ENCODE data around the gene HPS4. TPM values are rescaled to one million over a fixed set of nuclear protein-coding genes. Genes with fewer than 3 reads are reported as not detected.

The HPS4 gene
- total RNA-seq, 1 experiment from 2014 or later: 21.2 TPM

DNA sequence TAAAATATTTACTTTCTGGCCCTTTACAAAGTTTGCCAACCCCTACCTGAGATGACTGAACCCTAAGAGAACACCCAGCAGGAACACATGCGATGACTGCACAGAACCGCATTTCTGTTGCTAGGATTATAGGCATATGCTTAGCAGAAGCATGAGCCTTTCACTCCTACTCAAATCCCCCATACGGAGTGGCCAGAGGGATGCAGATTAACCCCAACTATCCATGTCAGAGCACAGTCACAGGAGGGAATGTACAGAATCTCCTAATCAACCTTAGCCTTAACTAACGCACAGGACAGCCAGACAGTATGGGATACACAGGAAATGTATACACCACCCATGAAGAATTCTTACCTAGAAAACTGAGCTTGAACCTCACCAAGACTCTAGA is 6.2 kb downstream of the HPS4 start:
- H3K4me2 ChIP-seq: no peak overlapping the region
- no peak for DNase-seq
- H3K9me3 ChIP-seq (ENCODE audit: insufficient read depth, low read depth): no peaks in the 10 kb centered on the region
- H3K27ac ChIP-seq: no peak overlapping the region
- H3K4me3 ChIP-seq: no peak overlapping the region
- H3K9me2 ChIP-seq (ENCODE audit: insufficient read depth): no peaks in the 10 kb centered on the region
- no peak overlapping the region for H2AFZ ChIP-seq
- ChIA-PET POLR2A (ENCODE audit: unreplicated experiment) (no interaction called here), CTCF (no interaction called here)
- no peaks in the 10 kb centered on the region for H3K27me3 ChIP-seq (ENCODE audit: insufficient read depth, low read depth)
- H3F3A ChIP-seq (ENCODE audit: insufficient read depth, low read depth): no peaks in the 10 kb centered on the region
- 0 out of 2 replicates have a peak, but pooled peaks cover 2% of the 10 kb centered on the region for H3K36me3 ChIP-seq (ENCODE audit: low read depth)
- H4K20me1 ChIP-seq (ENCODE audit: insufficient read depth): no peaks in the 10 kb centered on the region; the same call in 1 of the 2 replicates
- no TSS peak for BruUV-seq (replicated peaks)
- intact Hi-C loops (cut with micrococcal nuclease; ENCODE audit: unreplicated experiment): no loop called here
- H3K79me2 ChIP-seq (ENCODE audit: low read depth): peaks cover 7% of the 10 kb centered on the region; the same call in 1 of the 2 replicates
- TF ChIP-seq EZH2 (IDR thresholded peaks at IDR 0.05; ENCODE audit: low read depth): no peak
- TF ChIP-seq, protein P1, sequence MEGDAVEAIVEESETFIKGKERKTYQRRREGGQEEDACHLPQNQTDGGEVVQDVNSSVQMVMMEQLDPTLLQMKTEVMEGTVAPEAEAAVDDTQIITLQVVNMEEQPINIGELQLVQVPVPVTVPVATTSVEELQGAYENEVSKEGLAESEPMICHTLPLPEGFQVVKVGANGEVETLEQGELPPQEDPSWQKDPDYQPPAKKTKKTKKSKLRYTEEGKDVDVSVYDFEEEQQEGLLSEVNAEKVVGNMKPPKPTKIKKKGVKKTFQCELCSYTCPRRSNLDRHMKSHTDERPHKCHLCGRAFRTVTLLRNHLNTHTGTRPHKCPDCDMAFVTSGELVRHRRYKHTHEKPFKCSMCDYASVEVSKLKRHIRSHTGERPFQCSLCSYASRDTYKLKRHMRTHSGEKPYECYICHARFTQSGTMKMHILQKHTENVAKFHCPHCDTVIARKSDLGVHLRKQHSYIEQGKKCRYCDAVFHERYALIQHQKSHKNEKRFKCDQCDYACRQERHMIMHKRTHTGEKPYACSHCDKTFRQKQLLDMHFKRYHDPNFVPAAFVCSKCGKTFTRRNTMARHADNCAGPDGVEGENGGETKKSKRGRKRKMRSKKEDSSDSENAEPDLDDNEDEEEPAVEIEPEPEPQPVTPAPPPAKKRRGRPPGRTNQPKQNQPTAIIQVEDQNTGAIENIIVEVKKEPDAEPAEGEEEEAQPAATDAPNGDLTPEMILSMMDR (conservative IDR thresholded peaks at IDR 0.05): no peak
- peaks cover 7% of the 10 kb centered on the region; the same call in 1 of the 2 replicates for H3K4me1 ChIP-seq (replicated peaks; ENCODE audit: insufficient read depth)

DNA sequence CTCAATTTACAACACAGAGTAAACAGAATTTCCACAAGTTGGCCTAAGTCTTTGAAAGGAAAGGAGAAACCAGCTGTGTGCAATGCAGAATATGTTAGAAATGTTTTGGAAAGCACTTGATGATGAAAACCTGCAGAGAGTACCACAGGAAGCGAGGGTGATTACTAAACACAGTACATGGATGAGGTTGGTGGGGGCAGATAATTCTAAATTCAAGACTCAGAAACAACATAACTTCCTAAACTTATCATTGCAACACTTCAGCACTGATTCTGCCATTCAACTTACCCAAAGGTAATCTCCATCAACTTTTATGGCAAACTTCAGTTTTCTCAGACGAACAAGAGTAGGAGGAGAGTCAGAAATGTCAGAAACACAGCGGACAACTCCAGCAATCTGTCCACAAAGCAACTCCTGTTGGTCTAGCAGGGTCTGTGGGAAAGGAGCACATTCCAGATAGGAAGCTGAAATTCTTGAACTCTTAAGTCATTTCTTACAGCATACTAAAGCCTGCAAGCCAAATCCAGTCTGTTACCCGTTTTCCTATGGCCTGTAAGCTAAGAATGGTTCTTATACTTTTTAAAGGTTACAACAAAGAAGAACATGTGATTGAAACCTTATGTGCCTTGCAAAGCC is 6.8 kb downstream of the HPS4 start:
- Histone ChIP-seq H3K36me3 (ENCODE audit: low read depth) (0 out of 2 replicates have a peak, but pooled peaks cover 2% of the 10 kb centered on the region), H3K9me2 (ENCODE audit: insufficient read depth) (no peaks in the 10 kb centered on the region), H2AFZ (no peak overlapping the region), H3K4me1 (replicated peaks; ENCODE audit: insufficient read depth) (peaks cover 6% of the 10 kb centered on the region; the same call in 1 of the 2 replicates), H3K79me2 (ENCODE audit: low read depth) (peaks cover 2% of the 10 kb centered on the region; the same call in 1 of the 2 replicates), H3K4me3 (no peak overlapping the region), H3K9me3 (ENCODE audit: insufficient read depth, low read depth) (no peaks in the 10 kb centered on the region), H3K27me3 (ENCODE audit: insufficient read depth, low read depth) (no peaks in the 10 kb centered on the region), H3K27ac (no peak overlapping the region), H4K20me1 (ENCODE audit: insufficient read depth) (no peaks in the 10 kb centered on the region; the same call in 1 of the 2 replicates), H3K4me2 (no peak overlapping the region), H3F3A (ENCODE audit: insufficient read depth, low read depth) (no peaks in the 10 kb centered on the region)
- BruUV-seq (replicated peaks): no TSS peak
- CTCF ChIA-PET: no interaction called here
- TF ChIP-seq EZH2 (IDR thresholded peaks at IDR 0.05; ENCODE audit: low read depth): no peak
- TF ChIP-seq, protein P1 (conservative IDR thresholded peaks at IDR 0.05): no peak
- intact Hi-C loops (cut with micrococcal nuclease; ENCODE audit: unreplicated experiment): no loop called here
- DNase-seq: no peak
- POLR2A ChIA-PET (ENCODE audit: unreplicated experiment): no interaction called here

DNA sequence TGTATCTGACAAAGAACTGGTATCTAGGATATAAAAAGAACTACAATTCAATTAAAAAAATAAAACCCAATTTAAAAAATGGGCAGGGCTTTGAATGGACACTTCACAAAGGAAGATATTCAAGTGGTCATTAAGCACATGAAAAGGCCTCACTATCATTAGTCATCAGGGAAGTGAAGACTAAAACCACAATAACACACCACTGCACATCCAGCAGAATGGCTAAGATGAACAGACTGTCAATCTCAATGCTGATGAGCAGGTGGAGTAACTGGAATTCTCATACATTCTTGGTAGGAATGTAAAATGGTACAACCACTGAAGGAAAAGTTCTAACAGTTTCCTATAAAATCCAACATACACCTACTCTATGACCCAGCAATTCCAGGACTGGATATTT is 8.9 kb downstream of the HPS4 start:
- Histone ChIP-seq H3K27me3 (ENCODE audit: insufficient read depth, low read depth) (no peaks in the 10 kb centered on the region), H3K4me3 (no peak overlapping the region), H3K4me1 (replicated peaks; ENCODE audit: insufficient read depth) (no peaks in the 10 kb centered on the region), H3K9me3 (ENCODE audit: insufficient read depth, low read depth) (no peaks in the 10 kb centered on the region), H3K4me2 (no peak overlapping the region), H3K27ac (no peak overlapping the region), H3K9me2 (ENCODE audit: insufficient read depth) (no peaks in the 10 kb centered on the region), H3K36me3 (ENCODE audit: low read depth) (peaks cover 8% of the 10 kb centered on the region; the same call in 1 of the 2 replicates), H2AFZ (no peak overlapping the region), H3F3A (ENCODE audit: insufficient read depth, low read depth) (no peaks in the 10 kb centered on the region), H3K79me2 (ENCODE audit: low read depth) (no peaks in the 10 kb centered on the region), H4K20me1 (ENCODE audit: insufficient read depth) (no peaks in the 10 kb centered on the region; the same call in 1 of the 2 replicates)
- no TSS peak for BruUV-seq (replicated peaks)
- intact Hi-C loops (cut with micrococcal nuclease; ENCODE audit: unreplicated experiment): no loop called here
- POLR2A ChIA-PET (ENCODE audit: unreplicated experiment): no interaction called here
- CTCF ChIA-PET: no interaction called here
- DNase-seq: no peak
- TF ChIP-seq EZH2 (IDR thresholded peaks at IDR 0.05; ENCODE audit: low read depth): no peak
- TF ChIP-seq, protein P1 (conservative IDR thresholded peaks at IDR 0.05): no peak

Measured in PC-9 (cell line).